Keratinocyte (primary cell): ENCODE data around the gene HCFC1. TPM values are rescaled to one million over a fixed set of nuclear protein-coding genes. Genes with fewer than 3 reads are reported as not detected.

Experiments used
- DNase-seq: peaks from one replicate; pipeline ENCODE4 v3.0.0-alpha.2; 2011; ENCODE audit warnings: low read depth, missing footprints, low spot score
- FAIRE-seq: peaks from 2 replicates; lab custom pipeline; 2011; peaks lifted over from hg19 to GRCh38; lab: Jason Lieb, UNC
- H2AFZ ChIP-seq: 2 replicates; pipeline ENCODE4 v1.6.0; 2012; ENCODE audit warnings: low read length, control low read depth, inconsistent platforms; ENCODE audit not compliant: control insufficient read depth
- H3K27ac ChIP-seq: 2 replicates; pipeline ENCODE4 v1.5.1; 2011; ENCODE audit warnings: low read length; ENCODE audit not compliant: control insufficient read depth, insufficient read depth
- H3K27me3 ChIP-seq: 3 replicates; pipeline ENCODE4 v1.6.0; 2011; ENCODE audit warnings: low read length; ENCODE audit not compliant: control insufficient read depth, insufficient read depth; ENCODE audit errors: extremely low read depth
- H3K36me3 ChIP-seq, 2 experiments: 2 replicates in 1 of 2; 3 replicates in 1 of 2; pipeline ENCODE4 v1.5.1; 2011; ENCODE audit warnings: low read length in 2 of 2, mild to moderate bottlenecking in 1 of 2; ENCODE audit not compliant: control insufficient read depth in 2 of 2, insufficient read depth in 2 of 2; ENCODE audit errors: extremely low read depth in 1 of 2
- H3K4me1 ChIP-seq: 3 replicates; pipeline ENCODE4 v1.5.1; 2011; ENCODE audit warnings: low read length; ENCODE audit not compliant: control insufficient read depth, insufficient read depth; ENCODE audit errors: extremely low read depth
- H3K4me2 ChIP-seq: 3 replicates; pipeline ENCODE4 v1.6.0; 2011; ENCODE audit warnings: low read depth, low read length; ENCODE audit not compliant: control insufficient read depth, insufficient read depth; ENCODE audit errors: extremely low read depth
- H3K4me3 ChIP-seq, 3 experiments: fragments of 200-600 bp in 1 of 3; sonication (generic) in 1 of 3; 2 replicates in 2 of 3; 3 replicates in 1 of 3; pipeline ENCODE4 v1.5.1; 2011 to 2016; ENCODE audit warnings: low read length in 3 of 3, mild to moderate bottlenecking in 3 of 3, control low read depth in 2 of 3, inconsistent platforms in 1 of 3, low read depth in 1 of 3, mixed read lengths in 1 of 3, mixed run types in 1 of 3, moderate library complexity in 1 of 3; ENCODE audit not compliant: control insufficient read depth in 2 of 3, insufficient read depth in 2 of 3; ENCODE audit errors: extremely low read depth in 1 of 3
- H3K79me2 ChIP-seq: 2 replicates; pipeline ENCODE4 v1.6.0; 2012; ENCODE audit warnings: low read length; ENCODE audit not compliant: control insufficient read depth, insufficient read depth
- H3K9ac ChIP-seq: 3 replicates; pipeline ENCODE4 v1.6.0; 2011; ENCODE audit warnings: low read length; ENCODE audit not compliant: control insufficient read depth, insufficient read depth; ENCODE audit errors: extremely low read depth
- H3K9me1 ChIP-seq: 3 replicates; pipeline ENCODE4 v1.6.0; 2011; ENCODE audit warnings: low read length; ENCODE audit not compliant: control insufficient read depth, insufficient read depth; ENCODE audit errors: extremely low read depth
- H3K9me3 ChIP-seq: 2 replicates; pipeline ENCODE4 v1.5.1; 2012; ENCODE audit warnings: low read depth, low read length; ENCODE audit not compliant: control insufficient read depth
- H4K20me1 ChIP-seq: 3 replicates; pipeline ENCODE4 v1.6.0; 2011; ENCODE audit warnings: low read length; ENCODE audit not compliant: control insufficient read depth, insufficient read depth; ENCODE audit errors: extremely low read depth
- EZH2 ChIP-seq: IDR thresholded peaks from one replicate; pipeline ENCODE4 v1.6.1; 2012; ENCODE audit warnings: inconsistent platforms, mild to moderate bottlenecking, low read length, moderate library complexity
- dilution Hi-C: fragments of 300-500 bp; cut with MboI; formaldehyde crosslinking; loops from one replicate; pipeline ENCODE4 v1.7.0; 2020; ENCODE audit warnings: low sequenced_read_pairs; ENCODE audit not compliant: extremely low pct_ligation_motif_present
- polyA plus RNA-seq, 5 experiments: library from polyadenylated mRNA; depleted of rRNA in 3 of 5; stranded (reverse) in 3 of 5; stranded (forward) in 1 of 5; unstranded in 1 of 5; fragments of >200 nt; gene quantifications; 1 replicate in 1 of 5; 2 replicates in 3 of 5; 3 replicates in 1 of 5; pipeline versions ENCODE4 v1.2.1 to v1.2.3, GENCODE V29; 2011 to 2012; ENCODE audit warnings: missing spikeins in 2 of 5, low read depth in 1 of 5, low replicate concordance in 1 of 5
- TF ChIP-seq, protein P1 (sequence below), 3 experiments: IDR thresholded peaks in 1 of 3; conservative IDR thresholded peaks in 1 of 3; optimal IDR thresholded peaks in 1 of 3; 2 replicates in 2 of 3; 3 replicates in 1 of 3; pipeline versions ENCODE3 to v1.5.1; 2011; ENCODE audit warnings: low read length in 3 of 3, mild to moderate bottlenecking in 3 of 3, moderate library complexity in 2 of 3, control low read depth in 1 of 3, inconsistent platforms in 1 of 3; ENCODE audit not compliant: insufficient read depth in 2 of 3; ENCODE audit errors: extremely low read depth in 1 of 3

Gene HCFC1
- polyA plus RNA-seq, 1 donor (not counting 4 experiments of a cell fraction or from before 2014, with no cell fraction given): 2.7 TPM

DNA sequence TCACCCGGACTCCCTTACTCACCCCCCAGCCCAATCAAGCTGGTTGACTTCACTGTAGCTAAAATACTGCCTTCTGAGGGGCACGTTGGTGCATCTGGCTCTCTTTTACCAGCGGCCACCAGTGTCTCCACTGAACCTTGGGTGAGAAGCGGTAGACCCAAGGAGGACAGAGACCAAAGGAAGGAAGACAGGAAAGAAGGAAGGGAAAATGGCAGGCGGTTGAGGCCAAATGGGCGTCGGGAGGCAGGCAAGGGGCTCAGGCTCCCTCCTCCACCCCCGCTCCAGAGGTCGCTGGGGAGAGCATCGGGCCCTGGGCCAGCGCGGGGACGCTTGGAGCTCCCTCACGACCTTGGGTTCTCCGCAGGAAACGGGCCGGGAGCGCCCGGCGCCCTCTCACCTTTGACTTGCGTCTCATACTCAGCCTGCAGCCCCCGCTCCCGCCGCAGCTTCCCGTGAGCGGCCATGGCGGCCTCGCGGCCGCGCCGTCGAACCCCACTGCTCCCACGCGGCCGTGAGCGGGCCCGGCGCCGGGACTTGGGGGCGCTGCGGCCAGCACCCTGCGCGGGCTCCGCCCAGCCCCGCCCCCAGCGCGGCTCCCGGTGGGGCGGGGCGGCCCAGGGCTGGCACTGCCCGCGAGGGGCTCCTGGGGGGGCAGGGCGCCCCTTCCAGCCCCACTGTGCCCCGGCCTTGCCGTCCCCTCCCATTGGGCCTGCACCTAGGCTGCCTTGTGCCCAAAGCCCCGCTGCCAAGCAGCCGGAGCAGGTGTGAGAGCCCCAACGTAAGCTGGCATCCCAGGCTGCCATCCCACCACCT is 45.7 kb downstream of the HCFC1 start, which contains the start of gene ARHGAP4:
Gene ARHGAP4 (minus strand): TSS at position 526 of the 813 bp plus-strand sequence. CDS start 62 bp downstream, at position 464.
- Histone ChIP-seq H3K9me1 (no peaks in the 10 kb centered on the region), H4K20me1 (no peaks in the 10 kb centered on the region), H2AFZ (no peak within 1 kb of the TSS), H3K9me3 (no peaks in the 10 kb centered on the region), H3K4me2 (peak within 1 kb of the TSS; percentile 88), H3K9ac (no peak within 1 kb of the TSS), H3K36me3 (peaks cover 3 to 6% of the 10 kb centered on the region in 2 experiments), H3K4me1 (peaks cover 18% of the 10 kb centered on the region), H3K27me3 (no peaks in the 10 kb centered on the region), H3K27ac (peak within 1 kb of the TSS; percentile 31), H3K79me2 (no peaks in the 10 kb centered on the region), H3K4me3 (peak within 1 kb of the TSS in 1 of 3 experiments; percentile 79)
- FAIRE-seq (no peak), DNase-seq (no peak)
- TF ChIP-seq, protein P1, sequence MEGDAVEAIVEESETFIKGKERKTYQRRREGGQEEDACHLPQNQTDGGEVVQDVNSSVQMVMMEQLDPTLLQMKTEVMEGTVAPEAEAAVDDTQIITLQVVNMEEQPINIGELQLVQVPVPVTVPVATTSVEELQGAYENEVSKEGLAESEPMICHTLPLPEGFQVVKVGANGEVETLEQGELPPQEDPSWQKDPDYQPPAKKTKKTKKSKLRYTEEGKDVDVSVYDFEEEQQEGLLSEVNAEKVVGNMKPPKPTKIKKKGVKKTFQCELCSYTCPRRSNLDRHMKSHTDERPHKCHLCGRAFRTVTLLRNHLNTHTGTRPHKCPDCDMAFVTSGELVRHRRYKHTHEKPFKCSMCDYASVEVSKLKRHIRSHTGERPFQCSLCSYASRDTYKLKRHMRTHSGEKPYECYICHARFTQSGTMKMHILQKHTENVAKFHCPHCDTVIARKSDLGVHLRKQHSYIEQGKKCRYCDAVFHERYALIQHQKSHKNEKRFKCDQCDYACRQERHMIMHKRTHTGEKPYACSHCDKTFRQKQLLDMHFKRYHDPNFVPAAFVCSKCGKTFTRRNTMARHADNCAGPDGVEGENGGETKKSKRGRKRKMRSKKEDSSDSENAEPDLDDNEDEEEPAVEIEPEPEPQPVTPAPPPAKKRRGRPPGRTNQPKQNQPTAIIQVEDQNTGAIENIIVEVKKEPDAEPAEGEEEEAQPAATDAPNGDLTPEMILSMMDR (optimal IDR thresholded peaks at IDR 0.05 in 1 of 3, IDR thresholded peaks at IDR 0.05 in 1 of 3, conservative IDR thresholded peaks at IDR 0.05 in 1 of 3; ENCODE audit: extremely low read depth in 1 of 3, insufficient read depth in 2 of 3, low read length in 3 of 3): no peak
- no peak for TF ChIP-seq EZH2
- dilution Hi-C loops: no loop called here

DNA sequence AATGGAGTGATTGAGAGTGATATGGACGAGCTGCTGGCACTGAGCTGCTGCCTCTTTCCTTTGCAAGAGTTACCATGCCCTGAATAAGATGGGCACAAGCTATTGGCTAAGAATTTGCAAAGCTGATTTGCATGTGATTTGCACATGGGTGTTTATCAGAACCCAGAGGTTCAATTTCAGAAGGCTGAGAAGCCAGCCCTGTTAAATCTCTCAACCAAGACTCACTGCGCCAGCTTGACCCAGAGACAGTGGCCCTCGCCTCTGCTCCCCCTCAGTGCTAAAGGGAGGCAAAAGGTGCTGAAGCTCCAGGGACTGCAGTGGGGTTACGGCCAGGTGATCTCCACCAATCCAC is 46.3 kb downstream of the HCFC1 start:
- Histone ChIP-seq H3K9me3 (no peaks in the 10 kb centered on the region), H3K27me3 (no peaks in the 10 kb centered on the region), H3K9ac (no peak overlapping the region), H3K9me1 (no peaks in the 10 kb centered on the region), H4K20me1 (no peaks in the 10 kb centered on the region), H2AFZ (no peak overlapping the region), H3K36me3 (peaks cover 2 to 6% of the 10 kb centered on the region in 2 experiments), H3K4me2 (no peak overlapping the region), H3K4me3 (no peak overlapping the region), H3K4me1 (peaks cover 19% of the 10 kb centered on the region), H3K79me2 (no peaks in the 10 kb centered on the region), H3K27ac (no peak overlapping the region)
- FAIRE-seq (no peak), DNase-seq (no peak)
- TF ChIP-seq EZH2: no peak
- TF ChIP-seq, protein P1 (optimal IDR thresholded peaks at IDR 0.05 in 1 of 3, IDR thresholded peaks at IDR 0.05 in 1 of 3, conservative IDR thresholded peaks at IDR 0.05 in 1 of 3; ENCODE audit: extremely low read depth in 1 of 3, insufficient read depth in 2 of 3, low read length in 3 of 3): no peak
- dilution Hi-C loops: no loop called here
